ENCODE results near the gene IFIT2.

Gene IFIT2

GRCh38 chr10:89355394-89355931 is 53.6 kb downstream of the IFIT2 start:
- Histone ChIP-seq H3K27ac (no peak overlapping the region), H3K27me3 (replicated peaks) (no peaks in the 10 kb centered on the region), H3K4me3 (ENCODE audit: low read depth, low read length) (no peak overlapping the region), H3K36me3 (replicated peaks) (no peaks in the 10 kb centered on the region)
- no peak for DNase-seq
- TF ChIP-seq, protein P1, sequence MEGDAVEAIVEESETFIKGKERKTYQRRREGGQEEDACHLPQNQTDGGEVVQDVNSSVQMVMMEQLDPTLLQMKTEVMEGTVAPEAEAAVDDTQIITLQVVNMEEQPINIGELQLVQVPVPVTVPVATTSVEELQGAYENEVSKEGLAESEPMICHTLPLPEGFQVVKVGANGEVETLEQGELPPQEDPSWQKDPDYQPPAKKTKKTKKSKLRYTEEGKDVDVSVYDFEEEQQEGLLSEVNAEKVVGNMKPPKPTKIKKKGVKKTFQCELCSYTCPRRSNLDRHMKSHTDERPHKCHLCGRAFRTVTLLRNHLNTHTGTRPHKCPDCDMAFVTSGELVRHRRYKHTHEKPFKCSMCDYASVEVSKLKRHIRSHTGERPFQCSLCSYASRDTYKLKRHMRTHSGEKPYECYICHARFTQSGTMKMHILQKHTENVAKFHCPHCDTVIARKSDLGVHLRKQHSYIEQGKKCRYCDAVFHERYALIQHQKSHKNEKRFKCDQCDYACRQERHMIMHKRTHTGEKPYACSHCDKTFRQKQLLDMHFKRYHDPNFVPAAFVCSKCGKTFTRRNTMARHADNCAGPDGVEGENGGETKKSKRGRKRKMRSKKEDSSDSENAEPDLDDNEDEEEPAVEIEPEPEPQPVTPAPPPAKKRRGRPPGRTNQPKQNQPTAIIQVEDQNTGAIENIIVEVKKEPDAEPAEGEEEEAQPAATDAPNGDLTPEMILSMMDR (IDR thresholded peaks at IDR 0.05; ENCODE audit: low read depth, low read length, missing control alignments), result no peak
- in situ Hi-C loops (cut with HindIII; ENCODE audit: low pct_ligation_motif_present, low sequenced_read_pairs), result no loop called here

GRCh38 chr10:89357096-89357495 is 55.2 kb downstream of the IFIT2 start:
- no peaks in the 10 kb centered on the region for H3K36me3 ChIP-seq (replicated peaks)
- TF ChIP-seq, protein P1 (IDR thresholded peaks at IDR 0.05; ENCODE audit: low read depth, low read length, missing control alignments), result no peak
- H3K27ac ChIP-seq, result no peak overlapping the region
- in situ Hi-C loops (cut with HindIII; ENCODE audit: low pct_ligation_motif_present, low sequenced_read_pairs), result no loop called here
- H3K27me3 ChIP-seq (replicated peaks), result no peaks in the 10 kb centered on the region
- H3K4me3 ChIP-seq (ENCODE audit: low read depth, low read length), result no peak overlapping the region
- no peak for DNase-seq

DNA sequence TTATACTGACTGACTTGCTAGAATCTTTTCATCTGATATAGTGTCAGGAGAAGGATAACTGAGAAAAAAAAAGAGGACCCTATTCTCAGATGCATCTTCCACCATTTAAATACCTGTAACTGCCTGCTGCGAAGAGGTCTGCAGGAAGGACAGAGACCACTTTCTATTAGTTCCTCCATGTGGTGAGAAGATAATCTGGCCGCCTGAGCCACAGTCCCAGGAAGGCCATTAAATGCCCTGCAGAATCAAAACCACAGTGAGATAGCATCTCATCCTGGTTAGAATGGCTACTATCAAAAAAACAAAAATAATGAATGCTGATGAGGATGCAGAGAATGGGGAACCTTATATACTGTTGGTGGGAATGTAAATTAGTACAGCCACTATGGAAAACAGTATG is 56.1 kb downstream of the IFIT2 start:
- DNase-seq, result no peak
- H3K4me3 ChIP-seq (ENCODE audit: low read depth, low read length), result no peak overlapping the region
- H3K27ac ChIP-seq, result no peak overlapping the region
- no peaks in the 10 kb centered on the region for H3K36me3 ChIP-seq (replicated peaks)
- TF ChIP-seq, protein P1 (IDR thresholded peaks at IDR 0.05; ENCODE audit: low read depth, low read length, missing control alignments), result no peak
- H3K27me3 ChIP-seq (replicated peaks), result no peaks in the 10 kb centered on the region
- in situ Hi-C loops (cut with HindIII; ENCODE audit: low pct_ligation_motif_present, low sequenced_read_pairs), result no loop called here

All from brain microvascular endothelial cell (primary cell).